GM12892 (cell line): Measurements from ENCODE around the gene CTSF.

Experiments used
- POLR2A ChIP-seq: IDR thresholded peaks from 2 replicates; pipeline ENCODE4 v1.6.1; 2011; ENCODE audit warnings: low read depth, low read length, control low read depth
- POLR2AphosphoS5 ChIP-seq: IDR thresholded peaks from 2 replicates; pipeline ENCODE4 v1.6.1; 2011; ENCODE audit warnings: low read depth, low read length, control low read depth

DNA sequence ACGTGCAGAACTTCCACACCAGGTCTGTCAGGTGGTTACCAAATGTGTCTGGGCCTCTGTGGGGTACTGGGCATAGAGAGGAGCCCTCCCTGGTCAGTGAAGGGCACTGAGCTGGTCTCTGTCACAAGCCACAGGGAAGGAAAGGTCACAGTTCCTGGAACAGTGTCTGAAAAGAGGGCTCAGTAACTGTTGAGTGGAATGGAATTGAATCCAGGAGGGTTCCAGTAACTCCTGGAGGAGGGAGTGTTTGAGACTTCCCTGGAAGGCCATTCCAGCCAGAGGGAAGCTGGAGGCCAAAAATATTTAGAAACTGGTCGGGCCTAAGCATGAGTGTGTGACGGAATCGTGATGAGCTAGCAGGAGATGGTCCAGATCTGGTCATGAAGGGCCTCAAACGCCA is 13.8 kb downstream of the CTSF start:
- TF ChIP-seq POLR2A (no peak), POLR2AphosphoS5 (no peak)
